ENCODE results near the gene KCP.

Gene KCP

GRCh38 chr7:128862571-128863432 is 47.7 kb downstream of the KCP start, which contains the start of gene ATP6V1F:
TSS of gene ATP6V1F (plus strand) at chr7:128862856. CDS start at chr7:128862905, 49 bp downstream.
- TF ChIP-seq POLR2A (IDR thresholded peaks at IDR 0.05; ENCODE audit: low read depth, low read length) (peak; percentile 73), POLR2AphosphoS5 (IDR thresholded peaks at IDR 0.05; ENCODE audit: low read depth, low read length) (peak; percentile 63), TAF1 (IDR thresholded peaks at IDR 0.05; ENCODE audit: borderline replicate concordance, low read depth, low read length) (peak; percentile 68; the same call in 1 of the 2 replicates)
- FAIRE-seq (peak; percentile 99), DNase-seq (ENCODE audit: insufficient read length) (peak; percentile 98)

- no peak for FAIRE-seq
- DNase-seq (ENCODE audit: insufficient read length): no peak
- TF ChIP-seq TAF1 (IDR thresholded peaks at IDR 0.05; ENCODE audit: borderline replicate concordance, low read depth, low read length) (no peak), POLR2A (IDR thresholded peaks at IDR 0.05; ENCODE audit: low read depth, low read length) (no peak), POLR2AphosphoS5 (IDR thresholded peaks at IDR 0.05; ENCODE audit: low read depth, low read length) (no peak)
These were observed 48.4 kb downstream of the KCP start for GRCh38 chr7:128861957-128862570.

DNA sequence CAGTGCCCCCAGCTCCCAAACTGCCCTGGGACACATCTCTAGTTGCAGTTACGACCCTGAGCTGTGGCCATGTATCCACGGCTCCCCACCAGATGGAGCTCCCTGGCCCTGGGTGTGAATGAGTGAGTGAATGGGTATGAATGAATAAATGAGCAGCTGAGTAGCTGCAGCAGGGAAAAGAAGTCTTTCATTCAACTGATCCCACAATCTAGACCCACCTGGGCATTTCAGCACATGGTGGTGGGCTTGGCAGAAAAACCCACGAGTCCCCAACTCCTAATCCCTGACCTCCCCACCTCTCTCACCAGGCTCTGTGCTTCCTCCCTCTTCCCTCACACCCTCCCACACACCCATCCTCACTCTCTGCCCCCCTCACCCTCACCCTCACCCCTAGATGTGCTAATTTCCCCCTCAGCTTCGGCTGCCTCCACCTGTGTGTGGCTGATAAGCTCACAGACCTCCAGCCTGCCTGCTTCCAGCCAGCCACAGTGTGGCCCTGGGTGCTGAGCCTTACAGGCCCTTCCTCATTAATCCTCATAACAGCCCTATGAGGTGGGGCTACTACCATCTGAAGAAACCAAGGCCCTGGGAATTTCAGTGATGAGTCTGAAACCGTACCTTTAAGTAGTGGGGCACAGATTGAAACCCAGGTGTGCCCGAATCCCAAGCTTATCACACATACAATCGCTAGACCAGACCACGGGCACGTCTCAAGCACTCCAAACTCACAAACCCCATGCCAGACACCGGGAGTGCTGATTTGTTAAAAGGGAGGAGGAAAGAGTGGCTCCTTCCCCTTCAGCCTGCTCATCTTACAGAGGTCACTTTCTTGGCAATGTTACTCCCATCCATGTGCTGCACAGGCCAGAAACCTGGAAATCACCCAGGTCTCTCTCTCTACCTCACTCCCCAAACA is 50.1 kb downstream of the KCP start:
- DNase-seq (ENCODE audit: insufficient read length) (no peak), FAIRE-seq (no peak)
- no peak for TF ChIP-seq POLR2AphosphoS5 (IDR thresholded peaks at IDR 0.05; ENCODE audit: low read depth, low read length)
- no peak for TF ChIP-seq TAF1 (IDR thresholded peaks at IDR 0.05; ENCODE audit: borderline replicate concordance, low read depth, low read length)
- TF ChIP-seq POLR2A (IDR thresholded peaks at IDR 0.05; ENCODE audit: low read depth, low read length): no peak

GRCh38 chr7:128859232-128860157 is 51.0 kb downstream of the KCP start:
- no peak for TF ChIP-seq POLR2AphosphoS5 (IDR thresholded peaks at IDR 0.05; ENCODE audit: low read depth, low read length)
- DNase-seq (ENCODE audit: insufficient read length) (no peak), FAIRE-seq (peak; percentile 21)

- TF ChIP-seq POLR2A (IDR thresholded peaks at IDR 0.05; ENCODE audit: low read depth, low read length) (no peak), POLR2AphosphoS5 (IDR thresholded peaks at IDR 0.05; ENCODE audit: low read depth, low read length) (no peak), TAF1 (IDR thresholded peaks at IDR 0.05; ENCODE audit: borderline replicate concordance, low read depth, low read length) (no peak)
- DNase-seq (ENCODE audit: insufficient read length) (no peak), FAIRE-seq (no peak)
These were observed 51.9 kb downstream of the KCP start for GRCh38 chr7:128858380-128859231.

DNA sequence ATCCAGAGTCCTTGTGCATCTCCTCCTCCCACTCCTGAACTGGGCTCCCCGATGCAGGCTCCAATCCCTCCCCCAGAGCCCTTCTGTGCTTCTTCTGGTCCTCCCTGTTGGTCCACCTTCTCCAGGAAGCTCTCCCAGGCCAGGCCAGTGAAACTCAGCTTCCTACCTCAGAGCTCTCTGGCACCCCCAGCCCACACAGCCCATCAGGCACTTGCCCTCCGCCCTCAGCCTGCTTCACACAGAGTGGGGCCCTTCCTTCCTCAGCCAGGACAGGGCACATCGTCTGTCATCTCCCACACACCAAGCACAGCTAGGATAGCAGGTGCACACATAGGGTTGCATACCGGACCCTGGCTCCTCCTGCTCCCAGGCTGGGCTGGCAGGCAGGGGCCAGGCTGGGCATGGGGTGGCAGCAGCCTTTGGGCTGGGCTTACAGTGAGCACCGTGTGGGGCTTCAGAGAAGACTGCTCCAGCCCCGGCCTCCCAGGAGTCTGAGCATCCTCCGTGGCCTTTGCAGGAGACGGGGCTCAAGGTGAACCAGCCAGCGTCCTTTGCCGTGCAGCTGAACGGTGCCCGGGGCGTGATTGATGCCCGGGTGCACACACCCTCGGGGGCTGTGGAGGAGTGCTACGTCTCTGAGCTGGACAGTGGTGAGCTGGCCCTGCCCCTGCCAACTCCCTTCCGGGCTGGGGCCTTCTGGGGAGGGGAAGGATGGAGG is 54.3 kb downstream of the KCP start:
- no peak for FAIRE-seq

GRCh38 chr7:128855559-128855958 is 55.0 kb downstream of the KCP start:
- peak; percentile 50 for FAIRE-seq
- no peak for TF ChIP-seq POLR2A (IDR thresholded peaks at IDR 0.05; ENCODE audit: low read depth, low read length)
- TF ChIP-seq TAF1 (IDR thresholded peaks at IDR 0.05; ENCODE audit: borderline replicate concordance, low read depth, low read length): no peak
- no peak for TF ChIP-seq POLR2AphosphoS5 (IDR thresholded peaks at IDR 0.05; ENCODE audit: low read depth, low read length)
- no peak for DNase-seq (ENCODE audit: insufficient read length)

More for the DNA sequence above, 54.3 kb downstream of the KCP start:
- DNase-seq (ENCODE audit: insufficient read length): no peak
- no peak for TF ChIP-seq POLR2A (IDR thresholded peaks at IDR 0.05; ENCODE audit: low read depth, low read length)
- TF ChIP-seq TAF1 (IDR thresholded peaks at IDR 0.05; ENCODE audit: borderline replicate concordance, low read depth, low read length): no peak
- no peak for TF ChIP-seq POLR2AphosphoS5 (IDR thresholded peaks at IDR 0.05; ENCODE audit: low read depth, low read length)

- DNase-seq (ENCODE audit: insufficient read length): no peak
- TF ChIP-seq POLR2A (IDR thresholded peaks at IDR 0.05; ENCODE audit: low read depth, low read length) (no peak), POLR2AphosphoS5 (IDR thresholded peaks at IDR 0.05; ENCODE audit: low read depth, low read length) (no peak), TAF1 (IDR thresholded peaks at IDR 0.05; ENCODE audit: borderline replicate concordance, low read depth, low read length) (no peak)
- FAIRE-seq: no peak
These were observed 56.1 kb downstream of the KCP start for GRCh38 chr7:128854396-128854795.

DNA sequence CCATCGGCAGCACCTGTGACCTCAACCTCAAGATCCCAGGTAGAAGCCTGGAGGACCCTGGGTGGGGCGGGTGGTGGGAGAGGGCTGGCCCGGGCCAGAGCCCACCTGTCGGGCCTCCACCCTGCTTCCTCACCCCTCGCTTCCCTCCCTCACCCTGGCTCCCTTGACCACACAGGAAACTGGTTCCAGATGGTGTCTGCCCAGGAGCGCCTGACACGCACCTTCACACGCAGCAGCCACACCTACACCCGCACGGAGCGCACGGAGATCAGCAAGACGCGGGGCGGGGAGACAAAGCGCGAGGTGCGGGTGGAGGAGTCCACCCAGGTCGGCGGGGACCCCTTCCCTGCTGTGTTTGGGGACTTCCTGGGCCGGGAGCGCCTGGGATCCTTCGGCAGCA is 56.7 kb downstream of the KCP start:
- TF ChIP-seq POLR2A (IDR thresholded peaks at IDR 0.05; ENCODE audit: low read depth, low read length) (no peak), POLR2AphosphoS5 (IDR thresholded peaks at IDR 0.05; ENCODE audit: low read depth, low read length) (no peak), TAF1 (IDR thresholded peaks at IDR 0.05; ENCODE audit: borderline replicate concordance, low read depth, low read length) (no peak)
- FAIRE-seq (no peak), DNase-seq (ENCODE audit: insufficient read length) (no peak)

Data from GM12892 (cell line).